PC-9 (cell line): ENCODE data around the gene AFF4. TPM values are rescaled to one million over a fixed set of nuclear protein-coding genes. Genes with fewer than 3 reads are reported as not detected.
"Not testable (repeated sequence)": the region's sequence is repeated elsewhere in the genome, so short reads cannot be mapped to it uniquely, and the experiment has no call there.

ENCODE experiments used
- BruUV-seq: library from RNA; stranded (reverse); fragments of 400-500 nt; replicated peaks from 2 replicates; lab custom pipeline; 2021; lab: Mats Ljungman, UMichigan
- CTCF ChIA-PET: fragments of 300-600 bp; sonication (Branson Sonifier 250); formaldehyde crosslinking; loops from one replicate; lab custom pipeline; 2022; ENCODE audit warnings: antibody characterized with exemption; lab: Charles Lee
- POLR2A ChIA-PET: fragments of 300-600 bp; sonication (Branson Sonifier 250); formaldehyde crosslinking; loops from one replicate; lab custom pipeline; 2022; ENCODE audit warnings: antibody characterized with exemption; ENCODE audit not compliant: unreplicated experiment; lab: Charles Lee
- DNase-seq, 2 experiments: peaks; one replicate each; pipeline versions ENCODE4 v3.0.0 to v3.0.0-alpha.2; 2015 to 2022; ENCODE audit warnings: mixed read lengths in 1 of 2
- H2AFZ ChIP-seq: fragments of 200-600 bp; sonication (generic); 2 replicates; pipeline ENCODE4 v1.8.1; 2017; ENCODE audit warnings: antibody characterized with exemption
- H3F3A ChIP-seq: fragments of 200-600 bp; sonication (generic); 2 replicates; pipeline ENCODE4 v1.8.1; 2017; ENCODE audit warnings: antibody characterized with exemption, mild to moderate bottlenecking, low read depth; ENCODE audit not compliant: insufficient read depth
- H3K27ac ChIP-seq: fragments of 200-600 bp; sonication (generic); 2 replicates; pipeline ENCODE4 v1.6.1; 2016; ENCODE audit warnings: mixed run types
- H3K27me3 ChIP-seq: fragments of 200-600 bp; sonication (generic); 2 replicates; pipeline ENCODE4 v1.6.1; 2016; ENCODE audit warnings: low read depth, mixed run types; ENCODE audit not compliant: insufficient read depth
- H3K36me3 ChIP-seq: fragments of 200-600 bp; sonication (generic); 2 replicates; pipeline ENCODE4 v1.6.1; 2016; ENCODE audit warnings: low read depth, mixed run types
- H3K4me1 ChIP-seq: fragments of 200-600 bp; sonication (generic); replicated peaks from 2 replicates; pipeline ENCODE4 v1.6.1; 2016; ENCODE audit warnings: mixed run types; ENCODE audit not compliant: insufficient read depth
- H3K4me2 ChIP-seq: fragments of 200-600 bp; sonication (generic); 2 replicates; pipeline ENCODE4 v1.6.1; 2017; ENCODE audit warnings: mixed run types
- H3K4me3 ChIP-seq: fragments of 200-600 bp; sonication (generic); 2 replicates; pipeline ENCODE4 v1.6.1; 2016; ENCODE audit warnings: mixed run types
- H3K79me2 ChIP-seq: fragments of 200-600 bp; sonication (generic); 2 replicates; pipeline ENCODE4 v1.6.1; 2017; ENCODE audit warnings: low read depth, mixed run types
- H3K9me2 ChIP-seq: fragments of 200-600 bp; sonication (generic); 2 replicates; pipeline ENCODE4 v1.8.1; 2017; ENCODE audit warnings: mild to moderate bottlenecking; ENCODE audit not compliant: insufficient read depth
- H3K9me3 ChIP-seq: fragments of 200-600 bp; sonication (generic); 2 replicates; pipeline ENCODE4 v1.8.1; 2016; ENCODE audit warnings: low read depth; ENCODE audit not compliant: insufficient read depth
- H4K20me1 ChIP-seq: fragments of 200-600 bp; sonication (generic); 2 replicates; pipeline ENCODE4 v1.8.1; 2017; ENCODE audit not compliant: insufficient read depth
- CTCF ChIP-seq: fragments of 200-600 bp; sonication (generic); conservative IDR thresholded peaks from 2 replicates; pipeline ENCODE4 v1.6.1; 2017; ENCODE audit warnings: mixed run types, antibody characterized with exemption, mild to moderate bottlenecking, moderate library complexity
- EZH2 ChIP-seq: fragments of 200-600 bp; sonication (generic); IDR thresholded peaks from 2 replicates; pipeline ENCODE4 v1.8.0; 2017; ENCODE audit warnings: antibody characterized with exemption, low read depth
- intact Hi-C: fragments of 100-400 bp; cut with micrococcal nuclease; formaldehyde crosslinking; loops from one replicate; pipeline ENCODE4 v1.10.0; 2022; ENCODE audit not compliant: unreplicated experiment
- total RNA-seq: library from RNA; stranded (reverse); gene quantifications from 2 replicates; pipeline ENCODE4 v1.2.3, GENCODE V29; 2021

The AFF4 gene
- total RNA-seq, 1 experiment from 2014 or later = 59.5 TPM

GRCh38 chr5:132987531-132988408 lies 24.3 kb upstream of the AFF4 start:
- intact Hi-C loops = no loop called here
- Histone ChIP-seq H3K9me3 (no peaks in the 10 kb centered on the region), H3K27ac (no peak overlapping the region), H2AFZ (no peak overlapping the region), H3K9me2 (no peaks in the 10 kb centered on the region), H3K36me3 (no peaks in the 10 kb centered on the region), H4K20me1 (no peaks in the 10 kb centered on the region), H3F3A (no peaks in the 10 kb centered on the region), H3K79me2 (no peaks in the 10 kb centered on the region), H3K4me1 (no peaks in the 10 kb centered on the region), H3K27me3 (no peaks in the 10 kb centered on the region), H3K4me3 (no peak overlapping the region), H3K4me2 (no peak overlapping the region)
- DNase-seq = no peak
- no peak for TF ChIP-seq EZH2
- no peak for TF ChIP-seq CTCF
- POLR2A ChIA-PET = no interaction called here
- CTCF ChIA-PET = no interaction called here
- BruUV-seq = no TSS peak

- DNase-seq, H3K9me3 ChIP-seq, CTCF ChIA-PET, H3K27ac ChIP-seq, H3K9me2 ChIP-seq, H4K20me1 ChIP-seq, H2AFZ ChIP-seq, intact Hi-C loops, POLR2A ChIA-PET, H3K4me3 ChIP-seq, H3K27me3 ChIP-seq, H3K4me2 ChIP-seq, BruUV-seq, H3K36me3 ChIP-seq, H3K79me2 ChIP-seq: not testable (repeated sequence)
- peaks cover 12% of the 10 kb centered on the region for H3K4me1 ChIP-seq
- peaks cover 15% of the 10 kb centered on the region; the same call in 1 of the 2 replicates for H3F3A ChIP-seq
Measured at GRCh38 chr5:132982971-132983370, 19.5 kb upstream of the AFF4 start.

GRCh38 chr5:132981288-132981687 lies 17.9 kb upstream of the AFF4 start:
- H3K4me1 ChIP-seq = peaks cover 12% of the 10 kb centered on the region
- H3K27ac ChIP-seq = no peak overlapping the region
- H3K27me3 ChIP-seq = no peaks in the 10 kb centered on the region
- no peaks in the 10 kb centered on the region for H3K36me3 ChIP-seq
- no peaks in the 10 kb centered on the region for H3K79me2 ChIP-seq
- H3F3A ChIP-seq = peaks cover 15% of the 10 kb centered on the region; the same call in 1 of the 2 replicates
- DNase-seq = no peak
- no peaks in the 10 kb centered on the region for H4K20me1 ChIP-seq
- CTCF ChIA-PET = no interaction called here
- no peak for TF ChIP-seq EZH2
- H3K4me2 ChIP-seq = no peak overlapping the region
- no peak overlapping the region for H2AFZ ChIP-seq
- POLR2A ChIA-PET = no interaction called here
- no peaks in the 10 kb centered on the region for H3K9me3 ChIP-seq
- no peak overlapping the region for H3K4me3 ChIP-seq
- intact Hi-C loops = no loop called here
- BruUV-seq = no TSS peak
- no peaks in the 10 kb centered on the region for H3K9me2 ChIP-seq

- no TSS peak for BruUV-seq
- Histone ChIP-seq H3K9me3 (no peaks in the 10 kb centered on the region), H3K79me2 (no peaks in the 10 kb centered on the region), H3K4me1 (peaks cover 12% of the 10 kb centered on the region), H2AFZ (no peak overlapping the region), H3K4me3 (no peak overlapping the region), H3K4me2 (peak overlapping the region; percentile 38), H3K27ac (no peak overlapping the region), H3K36me3 (no peaks in the 10 kb centered on the region), H3K27me3 (no peaks in the 10 kb centered on the region), H4K20me1 (no peaks in the 10 kb centered on the region), H3F3A (peaks cover 15% of the 10 kb centered on the region; the same call in 1 of the 2 replicates), H3K9me2 (no peaks in the 10 kb centered on the region)
- POLR2A ChIA-PET = no interaction called here
- TF ChIP-seq CTCF = no peak
- no peak for TF ChIP-seq EZH2
- CTCF ChIA-PET = no interaction called here
- DNase-seq = no peak
- intact Hi-C loops = no loop called here
Measured at GRCh38 chr5:132979976-132980375, 16.5 kb upstream of the AFF4 start.
